ENCODE data around the gene GAB2. TPM values are rescaled to one million over a fixed set of nuclear protein-coding genes. Genes with fewer than 3 reads are reported as not detected.
"Not testable (repeated sequence)": the region's sequence is repeated elsewhere in the genome, so short reads cannot be mapped to it uniquely, and the experiment has no call there.

The GAB2 gene
- total and polyA plus RNA-seq, 4 donors: 16.2 to 31.5 (median 27.5) TPM

DNA sequence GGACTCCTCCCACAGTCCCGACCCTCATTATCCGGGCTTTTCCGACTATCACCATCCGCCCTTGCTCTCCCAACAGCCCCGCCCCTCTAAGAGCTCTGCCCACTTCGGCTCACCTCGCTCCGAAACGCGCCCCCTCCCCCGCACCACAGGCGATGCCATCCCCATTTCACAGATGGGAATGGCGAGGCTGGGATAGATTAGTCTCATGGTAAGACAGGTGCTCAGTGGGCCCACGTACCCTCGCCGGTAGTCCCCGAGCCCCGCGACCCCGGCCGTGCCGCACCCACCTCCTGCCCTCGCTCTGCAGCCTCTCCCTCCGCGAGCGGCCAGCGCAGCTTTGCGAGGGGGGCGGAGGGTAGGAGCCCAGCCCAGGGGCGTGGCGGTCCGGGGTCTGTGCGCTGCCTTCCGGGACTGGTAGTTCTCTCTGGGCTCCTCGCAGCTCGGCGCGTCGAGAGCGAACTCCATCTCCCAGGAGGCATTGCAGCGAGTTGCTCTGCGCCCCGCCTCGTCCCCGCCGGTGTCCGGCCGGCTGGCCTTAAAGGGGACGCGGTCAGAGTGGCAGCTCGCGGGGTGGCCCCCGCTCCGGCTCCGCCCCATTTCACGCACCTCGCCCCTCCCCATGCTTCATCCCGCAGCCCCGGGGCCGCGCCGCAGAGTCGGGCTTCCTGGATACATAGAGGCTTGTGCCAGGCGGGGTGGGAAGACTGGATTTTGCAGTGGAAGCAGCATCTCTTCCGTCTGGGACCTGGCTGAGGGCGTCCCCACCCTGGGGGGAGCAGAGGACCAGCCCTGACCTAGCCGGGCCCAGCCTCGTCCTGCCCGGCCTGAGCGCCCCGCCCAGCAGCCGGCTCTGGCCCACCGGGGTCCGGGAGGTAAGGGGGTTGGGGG is 229.1 kb downstream of the GAB2 start, which contains the start of the genes KCTD21 and USP35:
Gene KCTD21 (minus strand): TSS at position 341 of the 888 bp plus-strand sequence. CDS start 14,072 bp downstream, outside the sequence.
Gene USP35 (plus strand): TSS at position 634 of the 888 bp plus-strand sequence. CDS start 7,327 bp downstream, outside the sequence.
- DNase-seq (ENCODE audit: low read depth in 4 of 6, low spot score in 6 of 6): peak; percentile 84 to 99 (median 91)
- Histone ChIP-seq H3K27me3 (ENCODE audit: control insufficient read depth, insufficient read depth, low read length) (no peaks in the 10 kb centered on the region), H3K4me1 (ENCODE audit: control insufficient read depth, insufficient read depth, low read length) (peaks cover 35% of the 10 kb centered on the region), H3K4me3 (ENCODE audit: low read depth, low read length) (peak within 1 kb of the TSS; percentile 97), H3K27ac (ENCODE audit: low read depth, low read length) (peak within 1 kb of the TSS; percentile 82), H3K36me3 (ENCODE audit: control insufficient read depth, insufficient read depth, low read length) (no peaks in the 10 kb centered on the region), H3K9me3 (ENCODE audit: control insufficient read depth, insufficient read depth, low read length) (no peaks in the 10 kb centered on the region)
- under 1% methylated on average over 69 of the region's 74 CpGs for WGBS (ENCODE audit: insufficient coverage)

DNA sequence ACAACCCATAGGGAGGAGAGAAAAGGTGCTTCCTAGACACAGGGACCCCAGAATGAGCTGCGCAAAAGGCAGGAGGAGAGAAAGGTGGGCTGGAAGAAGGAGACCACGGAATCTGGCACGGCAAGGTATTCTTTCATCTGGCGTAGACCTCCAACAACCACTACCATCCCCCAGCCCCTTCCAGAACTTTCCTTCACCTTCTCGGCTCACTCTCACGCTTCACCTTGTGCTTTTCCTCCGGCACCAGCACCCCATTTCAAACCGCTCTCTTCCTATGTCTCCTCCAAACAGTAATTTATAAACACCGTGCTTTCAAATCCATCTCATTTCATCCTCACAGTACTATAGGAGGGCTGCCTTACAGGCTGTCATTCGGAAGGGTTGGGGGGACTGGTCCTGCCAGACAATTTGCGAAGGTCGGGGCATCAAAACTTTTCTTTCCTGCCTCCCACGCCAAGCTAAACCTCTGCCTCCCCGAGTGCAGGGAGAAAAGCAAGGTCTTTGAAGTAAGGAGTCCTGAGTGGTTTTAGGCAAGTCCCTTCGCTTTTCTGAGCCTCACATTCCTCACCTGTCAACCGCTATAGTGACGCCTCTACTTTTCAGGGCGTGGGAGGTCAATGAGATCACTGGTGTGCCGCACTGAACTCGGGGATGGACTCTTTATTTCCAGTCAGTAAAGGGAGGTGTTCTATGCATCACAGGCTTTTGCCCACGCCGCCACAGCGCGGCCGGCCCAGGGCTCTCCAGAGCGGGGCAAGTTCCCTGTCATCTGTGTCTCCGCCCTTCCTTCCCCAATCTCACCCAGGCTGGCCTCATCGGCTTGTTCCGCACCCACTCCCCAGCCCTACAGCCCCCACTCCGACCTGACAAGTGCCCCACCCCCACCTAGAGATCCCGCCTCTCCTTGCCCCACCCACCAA is 230.0 kb downstream of the GAB2 start:
- Histone ChIP-seq H3K36me3 (ENCODE audit: control insufficient read depth, insufficient read depth, low read length) (no peaks in the 10 kb centered on the region), H3K4me1 (ENCODE audit: control insufficient read depth, insufficient read depth, low read length) (peaks cover 35% of the 10 kb centered on the region), H3K9me3 (ENCODE audit: control insufficient read depth, insufficient read depth, low read length) (no peaks in the 10 kb centered on the region), H3K27me3 (ENCODE audit: control insufficient read depth, insufficient read depth, low read length) (no peaks in the 10 kb centered on the region), H3K27ac (ENCODE audit: low read depth, low read length) (peak overlapping the region; percentile 82), H3K4me3 (ENCODE audit: low read depth, low read length) (peak overlapping the region; percentile 97)
- no peak for DNase-seq (ENCODE audit: low read depth in 4 of 6, low spot score in 6 of 6)
- 17% methylated on average over 23 of the region's 31 CpGs for WGBS (ENCODE audit: insufficient coverage)

DNA sequence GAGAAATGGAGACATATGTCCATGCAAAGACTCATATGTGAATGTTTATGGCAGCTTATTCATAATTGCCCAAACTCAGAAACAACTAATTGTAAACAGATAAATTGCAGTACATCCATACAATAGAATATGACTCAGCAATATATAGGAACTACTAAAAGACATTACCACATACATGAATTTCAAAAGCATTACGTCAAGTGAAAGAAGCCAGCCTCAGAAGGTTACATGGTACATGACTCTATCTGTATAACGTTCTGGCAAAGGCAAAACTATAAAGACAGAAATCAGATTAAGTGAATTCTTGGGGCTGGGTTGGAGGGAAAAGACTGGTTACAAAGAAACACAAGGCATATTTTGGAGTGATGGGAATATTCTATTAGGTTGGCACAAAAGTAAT is 236.4 kb downstream of the GAB2 start:
- DNase-seq (ENCODE audit: low read depth in 4 of 6, low spot score in 6 of 6): no peak
- WGBS (ENCODE audit: insufficient coverage): 100% methylated on average over 1 of the region's 2 CpGs
- no peak overlapping the region for H3K27ac ChIP-seq (ENCODE audit: low read depth, low read length)
- no peaks in the 10 kb centered on the region for H3K4me1 ChIP-seq (ENCODE audit: control insufficient read depth, insufficient read depth, low read length)
- H3K4me3 ChIP-seq (ENCODE audit: low read depth, low read length): no peak overlapping the region
- no peaks in the 10 kb centered on the region for H3K27me3 ChIP-seq (ENCODE audit: control insufficient read depth, insufficient read depth, low read length)
- no peaks in the 10 kb centered on the region for H3K9me3 ChIP-seq (ENCODE audit: control insufficient read depth, insufficient read depth, low read length)
- H3K36me3 ChIP-seq (ENCODE audit: control insufficient read depth, insufficient read depth, low read length): peaks cover 11% of the 10 kb centered on the region

- Histone ChIP-seq H3K27ac (ENCODE audit: low read depth, low read length) (no peak overlapping the region), H3K4me1 (ENCODE audit: control insufficient read depth, insufficient read depth, low read length) (no peaks in the 10 kb centered on the region), H3K27me3 (ENCODE audit: control insufficient read depth, insufficient read depth, low read length) (no peaks in the 10 kb centered on the region), H3K36me3 (ENCODE audit: control insufficient read depth, insufficient read depth, low read length) (peaks cover 11% of the 10 kb centered on the region), H3K9me3 (ENCODE audit: control insufficient read depth, insufficient read depth, low read length) (no peaks in the 10 kb centered on the region), H3K4me3 (ENCODE audit: low read depth, low read length) (no peak overlapping the region)
- no peak for DNase-seq (ENCODE audit: low read depth in 4 of 6, low spot score in 6 of 6)
- no CpG with 5 or more reads among the region's 4 CpGs for WGBS (ENCODE audit: insufficient coverage)
Observed at GRCh38 chr11:78180751-78181150, 236.9 kb downstream of the GAB2 start.

DNA sequence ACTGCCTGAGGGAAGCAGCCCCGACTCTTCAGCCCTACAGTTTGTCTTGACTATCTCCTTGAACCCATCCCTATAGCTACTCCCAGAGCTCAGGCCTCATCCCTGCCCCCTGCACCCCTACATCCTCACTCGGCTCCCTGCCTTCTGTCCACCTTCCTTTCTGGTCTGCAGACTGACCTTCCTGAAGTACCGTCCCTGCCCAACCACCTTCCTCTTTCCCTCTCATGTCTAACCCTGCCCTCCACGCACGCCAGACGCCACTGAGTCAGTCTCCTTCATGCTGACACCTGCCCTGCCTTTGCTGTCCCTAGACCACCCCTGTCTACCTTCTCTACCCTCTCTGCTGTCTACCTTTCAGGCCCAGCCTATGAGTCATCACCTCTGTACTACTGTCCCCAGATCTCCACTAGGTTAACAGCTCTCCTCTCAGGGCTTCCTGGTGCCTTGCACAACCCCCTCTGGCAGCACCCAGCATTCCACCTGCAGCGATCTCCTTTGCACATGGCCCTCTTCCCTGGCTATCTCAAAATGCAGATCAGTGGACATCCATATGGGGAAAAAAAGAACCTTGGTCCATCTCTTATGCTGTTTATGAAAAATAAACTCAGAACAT is 238.1 kb downstream of the GAB2 start:
- no peaks in the 10 kb centered on the region for H3K9me3 ChIP-seq (ENCODE audit: control insufficient read depth, insufficient read depth, low read length)
- no peak overlapping the region for H3K27ac ChIP-seq (ENCODE audit: low read depth, low read length)
- DNase-seq (ENCODE audit: low read depth in 4 of 6, low spot score in 6 of 6): no peak
- no peak overlapping the region for H3K4me3 ChIP-seq (ENCODE audit: low read depth, low read length)
- peaks cover 11% of the 10 kb centered on the region for H3K36me3 ChIP-seq (ENCODE audit: control insufficient read depth, insufficient read depth, low read length)
- no peaks in the 10 kb centered on the region for H3K4me1 ChIP-seq (ENCODE audit: control insufficient read depth, insufficient read depth, low read length)
- H3K27me3 ChIP-seq (ENCODE audit: control insufficient read depth, insufficient read depth, low read length): no peaks in the 10 kb centered on the region
- WGBS (ENCODE audit: insufficient coverage): 88% methylated on average over 6 of the region's 7 CpGs

GRCh38 chr11:78177216-78177615 is 240.4 kb downstream of the GAB2 start:
- Histone ChIP-seq H3K27ac (ENCODE audit: low read depth, low read length) (no peak overlapping the region), H3K36me3 (ENCODE audit: control insufficient read depth, insufficient read depth, low read length) (peaks cover 26% of the 10 kb centered on the region), H3K27me3 (ENCODE audit: control insufficient read depth, insufficient read depth, low read length) (no peaks in the 10 kb centered on the region), H3K4me1 (ENCODE audit: control insufficient read depth, insufficient read depth, low read length) (no peaks in the 10 kb centered on the region), H3K4me3 (ENCODE audit: low read depth, low read length) (no peak overlapping the region), H3K9me3 (ENCODE audit: control insufficient read depth, insufficient read depth, low read length) (no peaks in the 10 kb centered on the region)
- no peak for DNase-seq (ENCODE audit: low read depth in 4 of 6, low spot score in 6 of 6)
- 97% methylated on average over 7 of the region's 7 CpGs for WGBS (ENCODE audit: insufficient coverage)

- H3K4me3 ChIP-seq (ENCODE audit: low read depth, low read length): no peak overlapping the region
- no peaks in the 10 kb centered on the region for H3K27me3 ChIP-seq (ENCODE audit: control insufficient read depth, insufficient read depth, low read length)
- no peaks in the 10 kb centered on the region for H3K4me1 ChIP-seq (ENCODE audit: control insufficient read depth, insufficient read depth, low read length)
- WGBS (ENCODE audit: insufficient coverage): 88% methylated on average over 2 of the region's 10 CpGs
- no peak overlapping the region for H3K27ac ChIP-seq (ENCODE audit: low read depth, low read length)
- no peak for DNase-seq (ENCODE audit: low read depth in 4 of 6, low spot score in 6 of 6)
- no peaks in the 10 kb centered on the region for H3K9me3 ChIP-seq (ENCODE audit: control insufficient read depth, insufficient read depth, low read length)
- peaks cover 32% of the 10 kb centered on the region for H3K36me3 ChIP-seq (ENCODE audit: control insufficient read depth, insufficient read depth, low read length)
Observed at GRCh38 chr11:78176605-78177141, 240.9 kb downstream of the GAB2 start.

- not testable (repeated sequence) for H3K4me1 ChIP-seq (ENCODE audit: control insufficient read depth, insufficient read depth, low read length); H3K27ac ChIP-seq (ENCODE audit: low read depth, low read length); H3K27me3 ChIP-seq (ENCODE audit: control insufficient read depth, insufficient read depth, low read length); H3K4me3 ChIP-seq (ENCODE audit: low read depth, low read length); H3K9me3 ChIP-seq (ENCODE audit: control insufficient read depth, insufficient read depth, low read length); DNase-seq (ENCODE audit: low read depth in 4 of 6, low spot score in 6 of 6)
- WGBS (ENCODE audit: insufficient coverage): 100% methylated on average over 1 of the region's 3 CpGs
- H3K36me3 ChIP-seq (ENCODE audit: control insufficient read depth, insufficient read depth, low read length): peaks cover 35% of the 10 kb centered on the region
Observed at GRCh38 chr11:78175862-78176261, 241.8 kb downstream of the GAB2 start.

- H3K36me3 ChIP-seq (ENCODE audit: control insufficient read depth, insufficient read depth, low read length): peaks cover 36% of the 10 kb centered on the region
- H3K27ac ChIP-seq (ENCODE audit: low read depth, low read length): no peak overlapping the region
- peaks cover 13% of the 10 kb centered on the region for H3K4me1 ChIP-seq (ENCODE audit: control insufficient read depth, insufficient read depth, low read length)
- H3K9me3 ChIP-seq (ENCODE audit: control insufficient read depth, insufficient read depth, low read length): no peaks in the 10 kb centered on the region
- 93% methylated on average over 3 of the region's 6 CpGs for WGBS (ENCODE audit: insufficient coverage)
- H3K27me3 ChIP-seq (ENCODE audit: control insufficient read depth, insufficient read depth, low read length): no peaks in the 10 kb centered on the region
- no peak for DNase-seq (ENCODE audit: low read depth in 4 of 6, low spot score in 6 of 6)
- H3K4me3 ChIP-seq (ENCODE audit: low read depth, low read length): no peak overlapping the region
Observed at GRCh38 chr11:78171951-78172350, 245.7 kb downstream of the GAB2 start.

All from spinal cord (tissue), 10 donors.